Ovary (tissue), 9 donors: ENCODE results near the gene SLC24A5. TPM values are rescaled to one million over a fixed set of nuclear protein-coding genes. Genes with fewer than 3 reads are reported as not detected.

Experiments
- DNase-seq, 5 donors: peaks; one replicate each; pipeline ENCODE4 v3.0.0-alpha.2; 2019 to 2020
- H3K27ac ChIP-seq, 2 donors: fragments of 200-600 bp; one replicate each; pipeline versions ENCODE4 v1.5.1 to v1.8.0; 2019 to 2022
- H3K27me3 ChIP-seq: fragments of 200-600 bp; one replicate; pipeline ENCODE4 v1.8.0; 2022
- H3K36me3 ChIP-seq: fragments of 200-600 bp; sonication (generic); one replicate; pipeline ENCODE4 v1.5.1; 2019
- H3K4me1 ChIP-seq: one replicate; pipeline ENCODE4 v1.8.1; 2013; ENCODE audit warnings: mild to moderate bottlenecking, moderate library complexity; ENCODE audit not compliant: insufficient read depth
- H3K4me3 ChIP-seq: fragments of 200-600 bp; sonication (generic); one replicate; pipeline ENCODE4 v1.5.1; 2017
- H3K9me3 ChIP-seq, 2 donors: fragments of 200-600 bp in 1 of 2; sonication (generic) in 1 of 2; one replicate each; pipeline versions ENCODE4 v1.5.1 to v1.8.1; 2013 to 2019; ENCODE audit warnings: mild to moderate bottlenecking in 1 of 2, moderate library complexity in 1 of 2
- CTCF ChIP-seq, 3 donors: fragments of 450-650 bp in 2 of 3; fragments of 200-600 bp in 1 of 3; IDR thresholded peaks; one replicate each; pipeline versions ENCODE4 v1.5.1 to v1.8.0; 2016 to 2022; ENCODE audit warnings: antibody characterized with exemption in 3 of 3, mild to moderate bottlenecking in 1 of 3
- EP300 ChIP-seq: sonication (generic); formaldehyde crosslinking; IDR thresholded peaks from one replicate; pipeline ENCODE4 v1.6.1; 2017; ENCODE audit warnings: antibody characterized with exemption
- POLR2A ChIP-seq: fragments of 450-650 bp; IDR thresholded peaks from one replicate; pipeline ENCODE4 v1.6.1; 2017; ENCODE audit warnings: antibody characterized with exemption, mild to moderate bottlenecking, moderate library complexity
- WGBS, 3 donors: extraction: QIAGEN DNeasy Blood & Tissue Kit in 1 of 3; methylation state at CpG; one replicate each; pipeline versions ENCODE4 v1.1.5 to v1.1.7; 2013 to 2017; 5-methylcytosine and 5-hydroxymethylcytosine counted together
- intact Hi-C, 4 donors: fragments of 100-400 bp; cut with DNase I; formaldehyde crosslinking; loops; one replicate each; pipeline versions ENCODE4 v1.11.0 to v1.15.1; 2022 to 2023
- polyA plus RNA-seq, 2 donors: library from polyadenylated mRNA; stranded (reverse); fragments of 200-250 nt in 1 of 2; fragments of 350-450 nt in 1 of 2; fragmentation: Illumina TruSeq in 1 of 2; extraction: RNeasy Lipid Tissue Mini Kit (QIAGEN cat#74804) in 1 of 2; gene quantifications; one replicate each; pipeline ENCODE4 v1.2.3, GENCODE V29; 2013 to 2014
- total RNA-seq, 7 donors: library from RNA; depleted of rRNA in 2 of 7; stranded (reverse); fragments of >200 nt in 2 of 7; fragmentation: NEBNext Ultra II Directional in 3 of 7; extraction: Animal tissue kit (Norgen Biotek cat#: 25700) in 3 of 7; gene quantifications; one replicate each; pipeline versions ENCODE4 v1.1.0 to v1.2.4, GENCODE V29; 2016 to 2023
- donor health status: DM: no; HTN: no; CAD: no; lungs with moderate emphysema.
- donor health status: DM: no; HTN: no; CAD: no.
- donor health status: Bipolar disorder and iron deficiency.
- donor health status: DM: yes; HTN: yes; CAD: no.
- donor health status: DM: no; HTN: no; CAD: no.
- donor health status: DM: yes; HTN: yes; CAD: no.

The SLC24A5 gene
- total and polyA plus RNA-seq, 9 donors, result not detected

- no peak for TF ChIP-seq EP300
- TF ChIP-seq POLR2A, result no peak
- TF ChIP-seq CTCF (IDR thresholded peaks at IDR 0.05), result no peak
- Histone ChIP-seq H3K4me3 (no peak overlapping the region), H3K9me3 (no peaks in the 10 kb centered on the region), H3K27ac (no peak overlapping the region), H3K36me3 (no peaks in the 10 kb centered on the region), H3K27me3 (no peaks in the 10 kb centered on the region), H3K4me1 (no peaks in the 10 kb centered on the region)
- 61 to 64% (median 62%) methylated on average over 3 of the region's 3 CpGs for WGBS, 3 donors
- DNase-seq, result no peak
- intact Hi-C loops, result no loop called here
Measured at GRCh38 chr15:48168616-48169015, 47.8 kb downstream of the SLC24A5 start.

GRCh38 chr15:48170981-48171380 is 50.2 kb downstream of the SLC24A5 start:
- whole genome bisulfite sequencing, 3 donors, result 94 to 95% (median 94%) methylated on average over 1 of the region's 1 CpG
- Histone ChIP-seq H3K4me1 (no peaks in the 10 kb centered on the region), H3K27ac (no peak overlapping the region), H3K27me3 (no peaks in the 10 kb centered on the region), H3K9me3 (no peaks in the 10 kb centered on the region), H3K36me3 (no peaks in the 10 kb centered on the region), H3K4me3 (no peak overlapping the region)
- no peak for DNase-seq
- TF ChIP-seq EP300, result no peak
- TF ChIP-seq POLR2A, result no peak
- no peak for TF ChIP-seq CTCF (IDR thresholded peaks at IDR 0.05)
- intact Hi-C loops, result no loop called here

GRCh38 chr15:48175126-48175525 is 54.3 kb downstream of the SLC24A5 start:
- peaks cover 3% of the 10 kb centered on the region for H3K4me1 ChIP-seq
- no peaks in the 10 kb centered on the region for H3K36me3 ChIP-seq
- intact Hi-C loops, result no loop called here
- TF ChIP-seq EP300 (no peak), POLR2A (no peak), CTCF (IDR thresholded peaks at IDR 0.05) (no peak)
- H3K9me3 ChIP-seq, result no peaks in the 10 kb centered on the region
- H3K4me3 ChIP-seq, result no peak overlapping the region
- WGBS, 3 donors, result 96 to 98% (median 97%) methylated on average over 3 of the region's 3 CpGs
- H3K27me3 ChIP-seq, result no peaks in the 10 kb centered on the region
- no peak for DNase-seq
- no peak overlapping the region for H3K27ac ChIP-seq

- H3K4me3 ChIP-seq, result no peak overlapping the region
- WGBS, 3 donors, result 80 to 84% (median 84%) methylated on average over 4 of the region's 4 CpGs
- no peak for TF ChIP-seq EP300
- TF ChIP-seq CTCF (IDR thresholded peaks at IDR 0.05), result no peak
- TF ChIP-seq POLR2A, result no peak
Measured at GRCh38 chr15:48176112-48176511, 55.3 kb downstream of the SLC24A5 start.

GRCh38 chr15:48176957-48177356 is 56.2 kb downstream of the SLC24A5 start:
- H3K4me1 ChIP-seq, result peaks cover 3% of the 10 kb centered on the region
- 63 to 70% (median 66%) methylated on average over 2 of the region's 2 CpGs for WGBS, 3 donors
- H3K4me3 ChIP-seq, result no peak overlapping the region
- TF ChIP-seq EP300 (no peak), CTCF (IDR thresholded peaks at IDR 0.05) (no peak), POLR2A (no peak)
- H3K36me3 ChIP-seq, result no peaks in the 10 kb centered on the region
- no peaks in the 10 kb centered on the region for H3K9me3 ChIP-seq
- intact Hi-C loops, result no loop called here
- DNase-seq, result no peak
- no peak overlapping the region for H3K27ac ChIP-seq
- H3K27me3 ChIP-seq, result no peaks in the 10 kb centered on the region

More at GRCh38 chr15:48176112-48176511, 55.3 kb downstream of the SLC24A5 start:
- Histone ChIP-seq H3K27me3 (no peaks in the 10 kb centered on the region), H3K36me3 (no peaks in the 10 kb centered on the region), H3K9me3 (no peaks in the 10 kb centered on the region), H3K27ac (no peak overlapping the region), H3K4me1 (peaks cover 3% of the 10 kb centered on the region)
- no peak for DNase-seq
- intact Hi-C loops, result no loop called here
